Upper lobe of left lung (tissue), 6 donors: ENCODE data around the gene MTMR12. TPM values are rescaled to one million over a fixed set of nuclear protein-coding genes. Genes with fewer than 3 reads are reported as not detected.
"Not testable (repeated sequence)": the region's sequence is repeated elsewhere in the genome, so short reads cannot be mapped to it uniquely, and the experiment has no call there.

ENCODE experiments used
- ATAC-seq, 2 donors: fragments of 200-7000 bp; cut with Tn5 transposase; one replicate each; pipeline ENCODE4 v1.9.1; 2022; ENCODE audit warnings: mild to moderate bottlenecking in 2 of 2, moderate library complexity in 2 of 2; ENCODE audit not compliant: low FRiP score in 2 of 2
- DNase-seq, 2 donors: peaks; one replicate each; pipeline ENCODE4 v3.0.0-alpha.2; 2019 to 2020
- H3K27ac ChIP-seq, 4 donors: fragments of 200-600 bp; sonication (generic); one replicate each; pipeline ENCODE4 v1.5.1; 2016 to 2019
- H3K27me3 ChIP-seq, 4 donors: fragments of 200-600 bp; sonication (generic); one replicate each; pipeline ENCODE4 v1.5.1; 2017 to 2019
- H3K36me3 ChIP-seq, 4 donors: fragments of 200-600 bp; sonication (generic); one replicate each; pipeline ENCODE4 v1.5.1; 2016 to 2019
- H3K4me1 ChIP-seq, 4 donors: fragments of 200-600 bp; sonication (generic); one replicate each; pipeline ENCODE4 v1.5.1; 2018 to 2019
- H3K4me3 ChIP-seq, 4 donors: fragments of 200-600 bp; sonication (generic); one replicate each; pipeline ENCODE4 v1.5.1; 2017 to 2019; ENCODE audit warnings: mild to moderate bottlenecking in 2 of 4, moderate library complexity in 1 of 4
- H3K9me3 ChIP-seq, 4 donors: fragments of 200-600 bp; sonication (generic); one replicate each; pipeline ENCODE4 v1.5.1; 2018 to 2019
- EP300 ChIP-seq, 4 donors: sonication (generic); formaldehyde crosslinking; IDR thresholded peaks; one replicate each; pipeline ENCODE4 v1.5.1; 2017; ENCODE audit warnings: antibody characterized with exemption in 4 of 4, control low read depth in 2 of 4
- POLR2A ChIP-seq, 4 donors: fragments of 450-650 bp; IDR thresholded peaks; one replicate each; pipeline ENCODE4 v1.5.1; 2016 to 2017; ENCODE audit warnings: antibody characterized with exemption in 4 of 4, mild to moderate bottlenecking in 2 of 4
- POLR2AphosphoS5 ChIP-seq, 2 donors: sonication (generic); formaldehyde crosslinking; IDR thresholded peaks; one replicate each; pipeline ENCODE4 v1.5.1; 2017; ENCODE audit warnings: antibody characterized with exemption in 2 of 2
- WGBS, 2 donors: methylation state at CpG; one replicate each; pipeline ENCODE4 v1.1.5; 2017 to 2018; 5-methylcytosine and 5-hydroxymethylcytosine counted together
- total RNA-seq, 6 donors: library from RNA; depleted of rRNA in 4 of 6; stranded (reverse); fragments of >200 nt in 4 of 6; gene quantifications; one replicate each; pipeline versions ENCODE4 v1.1.0 to v1.2.1, GENCODE V29; 2016 to 2021
- TF ChIP-seq, protein P1 (sequence below), 6 experiments: fragments of 450-650 bp in 4 of 6; fragments of 200-600 bp in 2 of 6; sonication (generic) in 2 of 6; IDR thresholded peaks; one replicate each; pipeline ENCODE4 v1.5.1; 2016 to 2019; ENCODE audit warnings: antibody characterized with exemption in 6 of 6
- donor health status: DM: no; HTN: no; CAD: no; lungs with moderate emphysema.
- donor health status: DM: no; HTN: yes; CAD: no; lungs with severe emphysema.

The MTMR12 gene
- total RNA-seq, 6 donors from 2014 or later = 27.2 to 50.8 (median 35.5) TPM

DNA sequence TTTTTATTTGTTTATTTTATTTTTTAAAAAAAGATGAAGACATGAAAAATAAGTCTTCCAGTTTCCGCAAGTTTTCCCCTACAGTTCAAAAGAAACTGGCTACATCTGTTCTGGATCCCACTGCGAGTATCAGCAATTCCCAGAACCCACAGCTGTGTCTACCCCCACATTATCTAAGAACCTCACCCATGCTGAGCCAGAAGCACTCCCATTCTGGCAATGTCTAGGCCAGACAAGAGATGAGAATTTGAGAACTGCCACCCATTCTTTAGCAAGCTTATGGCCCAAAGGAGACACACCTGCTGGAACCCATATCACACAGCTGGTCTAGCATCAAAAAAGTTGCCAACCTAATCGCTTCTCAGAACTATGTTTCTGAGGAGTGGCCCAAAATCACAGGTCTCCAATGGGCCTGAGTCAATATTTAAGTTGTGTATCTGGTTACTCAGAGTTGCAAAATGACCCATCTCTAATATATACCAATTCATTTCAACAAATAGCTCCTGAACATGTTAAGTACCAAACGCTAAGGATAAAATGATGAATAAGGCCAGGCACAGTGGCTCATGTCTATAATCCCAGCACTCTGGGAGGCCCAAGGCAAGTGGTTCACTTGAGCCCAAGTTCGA lies 27.1 kb downstream of the MTMR12 start:
- no peak for DNase-seq
- Histone ChIP-seq H3K9me3 (no peaks in the 10 kb centered on the region), H3K27me3 (no peaks in the 10 kb centered on the region), H3K36me3 (no peaks in the 10 kb centered on the region), H3K4me1 (peaks cover 0 to 11% (median 4%) of the 10 kb centered on the region in 4 donors), H3K4me3 (no peak overlapping the region), H3K27ac (no peak overlapping the region)
- ATAC-seq = no peak
- TF ChIP-seq, protein P1, sequence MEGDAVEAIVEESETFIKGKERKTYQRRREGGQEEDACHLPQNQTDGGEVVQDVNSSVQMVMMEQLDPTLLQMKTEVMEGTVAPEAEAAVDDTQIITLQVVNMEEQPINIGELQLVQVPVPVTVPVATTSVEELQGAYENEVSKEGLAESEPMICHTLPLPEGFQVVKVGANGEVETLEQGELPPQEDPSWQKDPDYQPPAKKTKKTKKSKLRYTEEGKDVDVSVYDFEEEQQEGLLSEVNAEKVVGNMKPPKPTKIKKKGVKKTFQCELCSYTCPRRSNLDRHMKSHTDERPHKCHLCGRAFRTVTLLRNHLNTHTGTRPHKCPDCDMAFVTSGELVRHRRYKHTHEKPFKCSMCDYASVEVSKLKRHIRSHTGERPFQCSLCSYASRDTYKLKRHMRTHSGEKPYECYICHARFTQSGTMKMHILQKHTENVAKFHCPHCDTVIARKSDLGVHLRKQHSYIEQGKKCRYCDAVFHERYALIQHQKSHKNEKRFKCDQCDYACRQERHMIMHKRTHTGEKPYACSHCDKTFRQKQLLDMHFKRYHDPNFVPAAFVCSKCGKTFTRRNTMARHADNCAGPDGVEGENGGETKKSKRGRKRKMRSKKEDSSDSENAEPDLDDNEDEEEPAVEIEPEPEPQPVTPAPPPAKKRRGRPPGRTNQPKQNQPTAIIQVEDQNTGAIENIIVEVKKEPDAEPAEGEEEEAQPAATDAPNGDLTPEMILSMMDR (IDR thresholded peaks at IDR 0.05) = no peak
- no peak for TF ChIP-seq POLR2AphosphoS5 (IDR thresholded peaks at IDR 0.05)
- no peak for TF ChIP-seq EP300 (IDR thresholded peaks at IDR 0.05)
- no peak for TF ChIP-seq POLR2A (IDR thresholded peaks at IDR 0.05)
- WGBS, 2 donors = 86 to 89% methylated on average over 4 to 5 of the region's 5 CpGs

DNA sequence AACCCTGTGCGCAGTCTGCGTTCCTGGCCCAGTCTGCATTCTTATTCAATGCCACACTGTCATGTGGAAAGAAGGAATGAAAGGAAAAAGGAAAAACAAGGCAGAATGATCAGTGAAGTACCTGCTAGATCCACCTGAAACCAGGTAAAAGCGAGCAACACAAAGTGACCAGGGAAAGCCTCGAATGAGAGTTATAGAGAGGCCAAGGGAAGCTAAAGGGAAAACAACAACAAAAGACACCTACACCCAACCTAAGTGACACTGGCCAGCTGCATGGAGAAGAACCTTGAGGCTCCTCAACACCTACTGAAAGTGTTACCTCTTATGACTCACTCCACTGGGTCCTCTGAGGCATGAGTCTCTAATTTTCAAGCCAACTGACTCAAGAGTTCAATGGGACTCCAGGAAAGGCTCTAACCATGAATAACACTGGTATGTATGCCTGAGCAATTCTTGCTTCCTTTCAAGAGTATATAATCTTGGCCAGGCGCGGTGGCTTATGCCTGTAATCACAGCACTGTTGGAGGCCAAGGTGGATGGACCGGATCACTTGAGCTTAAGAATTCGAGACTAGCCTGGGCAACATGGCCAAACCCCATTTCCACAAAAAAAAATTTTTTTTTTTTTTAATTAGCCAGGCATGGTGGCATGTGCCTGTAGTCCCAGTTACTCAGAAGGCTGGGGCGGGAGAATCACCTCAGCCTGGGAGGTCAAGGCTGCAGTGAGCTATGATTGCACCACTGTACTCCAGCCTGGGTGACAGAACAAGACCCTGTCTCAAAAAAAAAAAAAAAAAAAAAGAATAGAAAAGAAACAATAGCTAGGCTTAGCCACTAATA lies 29.0 kb downstream of the MTMR12 start:
- Histone ChIP-seq H3K27ac (peak overlapping the region in 1 of 4 donors; percentile 4), H3K36me3 (no peaks in the 10 kb centered on the region), H3K27me3 (no peaks in the 10 kb centered on the region), H3K4me1 (peaks cover 3 to 20% (median 4%) of the 10 kb centered on the region in 4 donors), H3K4me3 (no peak overlapping the region), H3K9me3 (no peaks in the 10 kb centered on the region)
- WGBS, 2 donors = 85 to 87% methylated on average over 9 of the region's 9 CpGs
- peak in 1 of 2 donors; percentile 30 for DNase-seq
- no peak for TF ChIP-seq EP300 (IDR thresholded peaks at IDR 0.05)
- no peak for TF ChIP-seq POLR2AphosphoS5 (IDR thresholded peaks at IDR 0.05)
- TF ChIP-seq, protein P1 (IDR thresholded peaks at IDR 0.05) = no peak
- no peak for TF ChIP-seq POLR2A (IDR thresholded peaks at IDR 0.05)
- ATAC-seq = peak in 1 of 2 donors; percentile 40

DNA sequence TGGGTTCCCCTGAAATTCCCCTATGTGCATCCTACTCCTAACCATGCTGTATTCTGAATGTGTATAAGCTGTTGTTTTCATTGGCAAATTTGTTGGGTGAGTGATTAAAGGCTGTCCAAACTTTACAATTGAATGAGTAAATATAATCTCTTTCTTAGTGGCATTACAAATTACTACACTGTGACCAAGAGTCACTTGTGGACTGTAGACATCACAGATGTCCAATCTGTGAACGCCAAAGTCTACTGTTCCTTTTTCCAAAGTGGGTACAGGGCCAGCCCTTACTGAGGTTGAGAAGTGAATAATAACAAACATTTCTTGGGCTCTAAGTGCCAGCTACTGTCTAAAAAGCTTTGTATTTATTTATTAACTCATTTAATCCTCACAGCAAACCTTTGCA lies 29.7 kb downstream of the MTMR12 start:
- ATAC-seq (no peak), DNase-seq (no peak)
- H3K36me3 ChIP-seq = no peaks in the 10 kb centered on the region
- no peaks in the 10 kb centered on the region for H3K9me3 ChIP-seq
- H3K27ac ChIP-seq = no peak overlapping the region
- peaks cover 3 to 27% (median 5%) of the 10 kb centered on the region in 4 donors for H3K4me1 ChIP-seq
- no peak overlapping the region for H3K4me3 ChIP-seq
- H3K27me3 ChIP-seq = no peaks in the 10 kb centered on the region
- WGBS, 2 donors = 64 to 78% methylated on average over 1 of the region's 1 CpG
- TF ChIP-seq POLR2A (IDR thresholded peaks at IDR 0.05) = no peak
- no peak for TF ChIP-seq POLR2AphosphoS5 (IDR thresholded peaks at IDR 0.05)
- TF ChIP-seq, protein P1 (IDR thresholded peaks at IDR 0.05) = no peak
- TF ChIP-seq EP300 (IDR thresholded peaks at IDR 0.05) = no peak

DNA sequence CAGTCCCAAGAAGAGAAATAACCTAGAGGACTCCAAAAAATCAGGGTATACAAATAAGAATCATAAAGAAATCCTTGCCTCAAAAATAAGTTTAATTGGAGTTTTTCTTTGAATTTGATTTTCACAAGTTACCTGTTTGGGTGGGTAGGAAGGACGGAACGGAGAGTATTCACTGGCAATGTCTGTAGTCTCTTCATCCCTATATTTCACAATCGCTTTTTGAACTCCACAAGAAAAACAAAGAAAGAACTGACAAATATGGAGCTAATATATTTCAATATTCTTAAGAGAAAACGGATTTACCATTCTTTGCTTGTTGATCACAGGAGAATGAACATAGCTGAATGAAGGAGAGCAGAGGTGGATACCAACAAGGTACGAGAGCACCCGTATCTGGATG lies 30.1 kb downstream of the MTMR12 start:
- no peaks in the 10 kb centered on the region for H3K9me3 ChIP-seq
- no peak overlapping the region for H3K27ac ChIP-seq
- H3K4me1 ChIP-seq = peaks cover 3 to 31% (median 6%) of the 10 kb centered on the region in 4 donors
- DNase-seq = no peak
- H3K4me3 ChIP-seq = no peak overlapping the region
- H3K36me3 ChIP-seq = no peaks in the 10 kb centered on the region
- WGBS, 2 donors = 92 to 93% methylated on average over 6 of the region's 6 CpGs
- H3K27me3 ChIP-seq = no peaks in the 10 kb centered on the region
- no peak for TF ChIP-seq POLR2A (IDR thresholded peaks at IDR 0.05)
- no peak for TF ChIP-seq POLR2AphosphoS5 (IDR thresholded peaks at IDR 0.05)
- TF ChIP-seq, protein P1 (IDR thresholded peaks at IDR 0.05) = no peak
- no peak for TF ChIP-seq EP300 (IDR thresholded peaks at IDR 0.05)
- ATAC-seq = no peak

DNA sequence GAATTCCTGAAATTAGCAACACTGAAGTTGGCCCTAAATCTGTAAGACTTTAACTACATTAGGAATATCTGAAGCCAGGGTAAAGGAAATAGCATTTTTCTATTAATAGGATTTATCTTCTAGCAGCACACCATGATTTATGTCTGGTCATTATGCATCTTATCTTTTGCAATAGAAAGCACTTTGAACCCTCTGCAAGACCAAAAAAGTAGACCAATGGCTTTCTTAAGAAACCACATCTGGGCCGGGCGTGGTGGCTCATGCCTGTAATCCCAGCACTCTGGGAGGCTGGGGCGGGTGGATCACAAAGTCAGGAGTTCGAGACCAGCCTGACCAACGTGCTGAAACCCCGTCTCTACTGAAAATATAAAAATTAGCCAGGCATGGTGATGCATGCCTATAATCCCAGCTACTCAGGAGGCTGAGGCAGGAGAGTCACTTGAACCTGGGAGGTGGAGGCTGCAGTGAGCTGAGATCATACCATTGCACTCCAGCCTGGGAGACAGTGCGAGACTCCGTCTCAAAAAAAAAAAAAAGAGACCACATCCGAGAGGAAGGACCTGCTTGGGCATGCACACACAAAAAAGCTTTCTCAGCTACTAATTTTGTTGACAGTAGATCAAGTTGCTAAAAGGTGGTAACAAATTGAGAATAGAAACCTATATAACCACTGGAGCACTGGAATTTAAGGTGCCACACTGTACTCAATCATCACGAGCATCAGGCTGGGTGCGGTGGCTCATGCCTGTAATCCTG lies 31.2 kb downstream of the MTMR12 start:
- H3K27me3 ChIP-seq, ATAC-seq, H3K36me3 ChIP-seq, H3K9me3 ChIP-seq, H3K27ac ChIP-seq, DNase-seq, H3K4me3 ChIP-seq: not testable (repeated sequence)
- 93 to 94% methylated on average over 11 of the region's 11 CpGs for WGBS, 2 donors
- peaks cover 4 to 40% (median 6%) of the 10 kb centered on the region in 4 donors for H3K4me1 ChIP-seq
